CD4-positive, alpha-beta T cell (primary cell): ENCODE data around the gene MLYCD. TPM values are rescaled to one million over a fixed set of nuclear protein-coding genes. Genes with fewer than 3 reads are reported as not detected.

Experiments used
- ATAC-seq: fragments of 200-7000 bp; cut with Tn5 transposase; one replicate; pipeline ENCODE4 v1.10.0; 2022; ENCODE audit warnings: mild to moderate bottlenecking; ENCODE audit not compliant: poor library complexity
- CTCF ChIA-PET: fragments of 350-600 bp; sonication (Branson Sonifier 250); formaldehyde crosslinking; loops from one replicate; lab custom pipeline; 2021; ENCODE audit warnings: antibody characterized with exemption, inconsistent platforms; lab: Charles Lee
- POLR2A ChIA-PET: fragments of 350-600 bp; sonication (Branson Sonifier 250); formaldehyde crosslinking; loops from one replicate; lab custom pipeline; 2021; ENCODE audit warnings: antibody characterized with exemption, inconsistent platforms; lab: Charles Lee
- DNase-seq, 14 experiments: peaks; one replicate each; pipeline ENCODE4 v3.0.0-alpha.2; 2013 to 2020; ENCODE audit warnings: mixed read lengths in 2 of 14
- H3K27ac ChIP-seq, 2 donors: one replicate each; pipeline versions ENCODE4 v1.5.1 to v1.7.0; 2013; ENCODE audit warnings: low read length in 2 of 2, low read depth in 1 of 2, mild to moderate bottlenecking in 1 of 2
- H3K27me3 ChIP-seq, 2 experiments: 1 replicate in 1 of 2; 2 replicates in 1 of 2; pipeline versions ENCODE4 v1.6.1 to v1.7.0; 2013; ENCODE audit warnings: low read length in 2 of 2, control low read depth in 1 of 2, mild to moderate bottlenecking in 1 of 2, moderate library complexity in 1 of 2; ENCODE audit not compliant: insufficient read depth in 2 of 2, control insufficient read depth in 1 of 2
- H3K36me3 ChIP-seq: one replicate; pipeline ENCODE4 v1.6.1; 2013; ENCODE audit warnings: low read length, control low read depth; ENCODE audit not compliant: insufficient read depth
- H3K4me1 ChIP-seq: one replicate; pipeline ENCODE4 v1.6.1; 2013; ENCODE audit warnings: low read length, control low read depth; ENCODE audit not compliant: insufficient read depth
- H3K4me3 ChIP-seq: one replicate; pipeline ENCODE4 v1.5.1; 2013; ENCODE audit warnings: mild to moderate bottlenecking, low read length, moderate library complexity
- H3K9me3 ChIP-seq, 2 experiments: 1 replicate in 1 of 2; 2 replicates in 1 of 2; pipeline versions ENCODE4 v1.6.1 to v1.7.0; 2013; ENCODE audit warnings: low read length in 2 of 2, mild to moderate bottlenecking in 2 of 2, control low read depth in 1 of 2, moderate library complexity in 1 of 2; ENCODE audit not compliant: control insufficient read depth in 1 of 2, insufficient read depth in 1 of 2
- H3K27ac Mint-ChIP-seq: one replicate; pipeline ENCODE4 v1.8.0; 2020; ENCODE audit warnings: mixed read lengths
- H3K27me3 Mint-ChIP-seq: one replicate; pipeline ENCODE4 v1.8.0; 2021; ENCODE audit warnings: mixed read lengths
- H3K36me3 Mint-ChIP-seq: one replicate; pipeline ENCODE4 v1.8.0; 2021; ENCODE audit warnings: low read depth, mixed read lengths
- H3K4me1 Mint-ChIP-seq: one replicate; pipeline ENCODE4 v1.8.0; 2021; ENCODE audit warnings: low read depth, mixed read lengths
- H3K4me3 Mint-ChIP-seq: one replicate; pipeline ENCODE4 v1.8.0; 2020; ENCODE audit warnings: mild to moderate bottlenecking, mixed read lengths
- H3K9me3 Mint-ChIP-seq: one replicate; pipeline ENCODE4 v1.8.0; 2020; ENCODE audit warnings: mixed read lengths
- CTCF ChIP-seq: fragments of 200-600 bp; IDR thresholded peaks from one replicate; pipeline ENCODE4 v1.8.0; 2022; ENCODE audit warnings: antibody characterized with exemption, mild to moderate bottlenecking
- intact Hi-C, 2 experiments: fragments of 100-400 bp; cut with DNase I in 1 of 2; cut with micrococcal nuclease in 1 of 2; formaldehyde crosslinking; loops; one replicate each; pipeline versions ENCODE4 v1.15.1 to v1.9.0; 2023 to 2025; cut with DNase I, micrococcal nuclease
- total RNA-seq, 174 experiments: library from RNA in 2 of 174; stranded (reverse) in 2 of 174; gene quantifications; one replicate each; pipeline ENCODE4 v1.2.3 and lab custom pipeline; 2021 to 2026

The MLYCD gene
- total RNA-seq, 2 experiments from 2014 or later, result 4.7 to 5.3 TPM

GRCh38 chr16:83887080-83887479 is 11.8 kb upstream of the MLYCD start:
- no peak overlapping the region for H3K27ac Mint-ChIP-seq
- H3K9me3 Mint-ChIP-seq, result peaks cover 3% of the 10 kb centered on the region
- H3K4me1 Mint-ChIP-seq, result no peaks in the 10 kb centered on the region
- Histone ChIP-seq H3K4me1 (no peaks in the 10 kb centered on the region), H3K36me3 (no peaks in the 10 kb centered on the region), H3K4me3 (no peak overlapping the region), H3K27me3 (no peaks in the 10 kb centered on the region), H3K9me3 (peaks cover 1 to 5% of the 10 kb centered on the region in 2 experiments), H3K27ac (no peak overlapping the region)
- CTCF ChIA-PET, result no interaction called here
- DNase-seq, result no peak
- H3K4me3 Mint-ChIP-seq, result no peak overlapping the region
- no peak for ATAC-seq
- peaks cover 21% of the 10 kb centered on the region for H3K27me3 Mint-ChIP-seq
- no peak for TF ChIP-seq CTCF
- intact Hi-C loops, result no loop called here
- H3K36me3 Mint-ChIP-seq, result no peaks in the 10 kb centered on the region
- POLR2A ChIA-PET, result interaction anchor here (0.8 kb wide), 1 partner anchor 13 kb away, joined by 3 read pairs; no protein-coding TSS in a partner anchor

- Histone ChIP-seq H3K27me3 (no peaks in the 10 kb centered on the region), H3K9me3 (peaks cover 6% of the 10 kb centered on the region in 2 experiments), H3K4me3 (no peak overlapping the region), H3K4me1 (no peaks in the 10 kb centered on the region), H3K27ac (no peak overlapping the region), H3K36me3 (no peaks in the 10 kb centered on the region)
- H3K36me3 Mint-ChIP-seq, result no peaks in the 10 kb centered on the region
- POLR2A ChIA-PET, result interaction anchor here (0.8 kb wide), 1 partner anchor 12 kb away, joined by 3 read pairs; no protein-coding TSS in a partner anchor
- H3K4me1 Mint-ChIP-seq, result no peaks in the 10 kb centered on the region
- no peak for TF ChIP-seq CTCF
- no peak overlapping the region for H3K4me3 Mint-ChIP-seq
- CTCF ChIA-PET, result no interaction called here
- H3K9me3 Mint-ChIP-seq, result peaks cover 3% of the 10 kb centered on the region
- no peak overlapping the region for H3K27ac Mint-ChIP-seq
- peaks cover 21% of the 10 kb centered on the region for H3K27me3 Mint-ChIP-seq
- ATAC-seq (no peak), DNase-seq (no peak)
- intact Hi-C loops, result no loop called here
Measured at GRCh38 chr16:83887564-83887963, 11.4 kb upstream of the MLYCD start.

GRCh38 chr16:83888672-83889044 is 10.3 kb upstream of the MLYCD start:
- no peak overlapping the region for H3K27ac ChIP-seq
- no peak for DNase-seq
- ChIA-PET CTCF (interaction anchor here (0.6 kb wide), 1 partner anchor 238 kb away, joined by 4 read pairs; no protein-coding TSS in a partner anchor), POLR2A (no interaction called here)
- Mint-ChIP-seq H3K27me3 (peaks cover 28% of the 10 kb centered on the region), H3K27ac (no peak overlapping the region), H3K4me3 (no peak overlapping the region), H3K36me3 (no peaks in the 10 kb centered on the region), H3K9me3 (peaks cover 3% of the 10 kb centered on the region), H3K4me1 (no peaks in the 10 kb centered on the region)
- no peak for ATAC-seq
- no peaks in the 10 kb centered on the region for H3K36me3 ChIP-seq
- H3K4me3 ChIP-seq, result no peak overlapping the region
- peaks cover 6% of the 10 kb centered on the region in 2 experiments for H3K9me3 ChIP-seq
- no peaks in the 10 kb centered on the region for H3K27me3 ChIP-seq
- no peaks in the 10 kb centered on the region for H3K4me1 ChIP-seq
- intact Hi-C loops, result no loop called here
- no peak for TF ChIP-seq CTCF
